Choroid plexus epithelial cell (primary cell): ENCODE results near the gene FRMD4B.

ENCODE experiments used
- DNase-seq: peaks from one replicate; pipeline ENCODE4 v3.0.0-alpha.2; 2010; ENCODE audit warnings: low read depth
- H3K4me3 ChIP-seq: 2 replicates; pipeline ENCODE4 v1.5.1; 2011; ENCODE audit warnings: low read depth, mild to moderate bottlenecking, control low read depth, low read length, moderate library complexity
- TF ChIP-seq, protein P1 (sequence below): conservative IDR thresholded peaks from 2 replicates; pipeline ENCODE4 v1.5.1; 2011; ENCODE audit warnings: low read depth, mild to moderate bottlenecking, control low read depth, inconsistent platforms, low read length, moderate library complexity

The FRMD4B gene

DNA sequence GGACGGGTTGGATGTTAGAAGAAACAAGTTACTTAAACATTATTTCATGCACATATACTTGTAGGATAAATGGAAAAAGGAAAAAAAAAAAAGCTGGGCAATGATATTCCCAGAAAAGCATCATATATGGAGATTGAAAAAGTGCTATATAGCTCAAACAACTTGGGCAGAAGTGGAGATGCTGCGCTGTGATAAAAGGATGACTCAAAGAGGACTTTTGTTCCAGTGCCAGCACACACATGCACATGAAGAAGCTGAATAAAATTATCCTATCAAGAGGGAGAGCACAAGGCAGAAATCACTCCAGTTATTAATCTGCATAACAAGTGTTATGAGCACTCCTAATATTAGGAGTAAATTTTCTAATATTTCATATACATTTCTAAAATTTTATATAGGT lies 30.9 kb downstream of the FRMD4B start:
- TF ChIP-seq, protein P1, sequence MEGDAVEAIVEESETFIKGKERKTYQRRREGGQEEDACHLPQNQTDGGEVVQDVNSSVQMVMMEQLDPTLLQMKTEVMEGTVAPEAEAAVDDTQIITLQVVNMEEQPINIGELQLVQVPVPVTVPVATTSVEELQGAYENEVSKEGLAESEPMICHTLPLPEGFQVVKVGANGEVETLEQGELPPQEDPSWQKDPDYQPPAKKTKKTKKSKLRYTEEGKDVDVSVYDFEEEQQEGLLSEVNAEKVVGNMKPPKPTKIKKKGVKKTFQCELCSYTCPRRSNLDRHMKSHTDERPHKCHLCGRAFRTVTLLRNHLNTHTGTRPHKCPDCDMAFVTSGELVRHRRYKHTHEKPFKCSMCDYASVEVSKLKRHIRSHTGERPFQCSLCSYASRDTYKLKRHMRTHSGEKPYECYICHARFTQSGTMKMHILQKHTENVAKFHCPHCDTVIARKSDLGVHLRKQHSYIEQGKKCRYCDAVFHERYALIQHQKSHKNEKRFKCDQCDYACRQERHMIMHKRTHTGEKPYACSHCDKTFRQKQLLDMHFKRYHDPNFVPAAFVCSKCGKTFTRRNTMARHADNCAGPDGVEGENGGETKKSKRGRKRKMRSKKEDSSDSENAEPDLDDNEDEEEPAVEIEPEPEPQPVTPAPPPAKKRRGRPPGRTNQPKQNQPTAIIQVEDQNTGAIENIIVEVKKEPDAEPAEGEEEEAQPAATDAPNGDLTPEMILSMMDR = no peak
- DNase-seq = no peak
- no peak overlapping the region for H3K4me3 ChIP-seq

DNA sequence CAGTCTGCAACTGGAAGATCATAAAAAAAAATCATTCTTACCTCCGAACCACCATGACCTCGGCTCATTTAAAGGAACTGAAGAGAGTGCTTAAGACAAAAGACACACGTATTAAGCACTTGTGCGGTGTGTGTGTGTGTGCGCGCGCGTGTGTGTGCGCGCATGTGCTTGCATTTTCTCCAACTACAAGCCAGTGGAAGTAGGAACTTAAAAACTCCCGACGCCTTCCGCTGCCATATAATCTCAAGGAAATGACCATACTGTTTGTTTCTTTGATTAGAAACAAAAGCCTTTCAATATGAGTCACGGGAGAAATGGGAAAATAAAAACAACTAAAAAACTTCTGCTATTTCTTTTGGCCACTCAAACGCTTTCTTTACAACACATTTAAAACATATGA lies 32.4 kb downstream of the FRMD4B start:
- H3K4me3 ChIP-seq = no peak overlapping the region
- DNase-seq = no peak
- TF ChIP-seq, protein P1 = no peak

DNA sequence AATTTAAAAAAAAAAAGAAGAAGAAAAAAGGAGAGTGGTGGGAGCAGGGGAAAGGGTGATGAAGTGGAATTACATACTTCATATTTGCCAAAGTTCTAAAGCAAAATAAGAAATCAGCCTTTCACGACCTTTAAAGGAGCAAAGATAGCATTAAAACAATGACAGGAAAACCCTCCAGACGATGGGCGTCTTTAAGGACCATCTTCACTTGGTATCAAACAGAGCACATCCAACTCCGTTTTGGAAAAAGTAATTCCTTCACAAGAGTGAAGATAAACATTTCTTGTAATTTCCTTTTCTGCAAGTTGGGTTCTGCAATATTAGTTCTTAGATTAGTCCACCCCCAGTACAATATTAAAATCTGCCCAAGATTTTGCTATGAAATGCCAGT lies 32.8 kb downstream of the FRMD4B start:
- TF ChIP-seq, protein P1 = no peak
- no peak for DNase-seq

DNA sequence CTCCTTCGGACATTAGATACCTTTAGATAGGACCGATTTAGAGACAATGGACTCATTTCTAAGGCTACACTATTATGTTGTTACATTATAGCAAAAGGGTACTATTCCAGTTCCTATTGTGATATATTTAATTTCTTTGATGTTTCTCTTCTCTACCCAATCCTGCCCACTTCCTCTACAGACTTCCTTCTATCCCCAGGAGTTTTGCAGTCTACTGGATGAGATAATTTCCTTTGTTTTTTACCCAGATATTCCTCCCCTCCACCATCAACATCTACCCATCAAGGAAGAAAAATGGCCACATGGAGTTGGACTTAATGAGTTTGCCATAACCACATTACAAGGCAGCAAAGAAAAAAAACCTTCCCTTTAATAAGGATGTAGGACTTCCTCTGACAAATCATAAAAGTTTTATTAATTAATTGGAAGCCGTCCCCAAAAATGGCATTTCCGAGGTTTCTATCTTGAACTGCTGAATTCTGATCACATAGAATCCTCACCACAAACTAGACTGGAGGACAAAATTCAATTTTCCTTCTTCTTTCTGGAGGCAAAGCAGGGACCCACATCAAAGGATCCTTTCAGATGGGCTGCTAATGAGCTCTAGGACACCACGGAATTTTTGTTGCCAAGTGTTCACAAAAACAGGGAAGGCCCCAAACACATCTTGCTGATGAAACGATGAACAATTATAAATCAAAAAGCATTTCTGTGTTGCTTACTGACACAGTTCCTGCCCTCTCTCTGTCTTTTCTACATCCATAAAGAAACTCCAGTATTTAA lies 33.4 kb downstream of the FRMD4B start:
- TF ChIP-seq, protein P1 = no peak
- no peak overlapping the region for H3K4me3 ChIP-seq
- no peak for DNase-seq

More for the DNA sequence above, 32.8 kb downstream of the FRMD4B start:
- H3K4me3 ChIP-seq = no peak overlapping the region

DNA sequence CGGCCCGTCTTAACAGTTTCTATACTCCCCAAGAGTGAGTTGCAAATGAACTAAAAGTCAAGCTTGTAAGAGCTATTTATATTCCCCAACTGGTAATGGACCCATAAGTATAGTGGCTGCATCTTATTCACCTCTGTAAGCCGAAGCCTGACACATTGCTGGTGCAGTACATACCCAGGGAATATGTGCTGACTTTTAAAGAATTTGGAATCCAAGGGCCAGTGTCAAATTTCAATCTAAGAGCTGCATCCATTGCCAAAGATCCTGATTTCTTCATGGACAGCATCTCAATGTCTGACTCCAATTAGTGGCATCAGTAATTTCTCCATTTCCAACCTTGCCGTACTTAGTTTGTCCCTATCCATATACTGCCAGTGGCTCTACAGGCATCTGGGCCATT lies 42.0 kb downstream of the FRMD4B start:
- TF ChIP-seq, protein P1 = no peak
- no peak for DNase-seq
- H3K4me3 ChIP-seq = no peak overlapping the region

DNA sequence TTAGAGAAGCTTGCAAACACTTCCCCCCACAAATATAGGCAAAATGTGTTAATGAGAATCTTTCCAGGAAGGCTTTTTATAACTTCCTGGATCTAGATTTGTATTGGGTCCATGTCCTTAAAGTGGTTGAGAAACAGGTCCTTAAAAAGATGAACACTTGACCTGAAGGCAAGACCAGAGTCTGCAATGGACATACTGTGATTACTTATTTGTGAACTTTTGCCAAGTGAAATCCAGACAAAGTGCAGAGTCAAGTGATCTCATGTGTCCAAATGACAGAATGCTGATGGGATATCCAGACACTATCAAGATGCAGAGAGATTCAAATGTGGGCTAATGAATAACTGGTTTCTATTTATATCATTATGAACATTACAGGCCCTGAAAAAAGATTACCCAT lies 43.8 kb downstream of the FRMD4B start:
- DNase-seq = no peak
- no peak overlapping the region for H3K4me3 ChIP-seq
- TF ChIP-seq, protein P1 = no peak

DNA sequence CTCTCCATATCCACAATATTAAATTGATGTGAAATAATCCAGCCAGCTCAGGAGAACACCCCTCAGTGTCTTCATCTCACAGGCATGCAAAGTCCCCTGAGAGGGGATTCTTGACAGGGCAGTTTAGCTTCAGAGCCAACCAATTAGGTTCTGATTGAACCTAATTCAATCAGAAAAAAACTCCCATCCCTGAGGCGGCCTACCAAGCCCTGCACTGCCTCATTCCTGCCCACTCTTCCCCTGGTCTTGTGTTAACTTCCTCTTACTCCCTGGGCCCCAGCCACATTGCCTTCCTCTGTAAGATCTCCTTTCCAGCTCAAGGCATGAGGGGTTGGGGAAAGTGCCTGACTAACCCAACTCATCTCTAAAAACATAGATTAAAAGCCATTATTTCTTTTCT lies 46.1 kb downstream of the FRMD4B start:
- DNase-seq = no peak
- TF ChIP-seq, protein P1 = no peak
- H3K4me3 ChIP-seq = no peak overlapping the region
